GM18907 (cell line): ENCODE results near the gene RXRA.

Source experiments
- ATAC-seq: cut with Tn5 transposase; IDR thresholded peaks from one replicate; pipeline ENCODE4 v1.9.1; 2021; ENCODE audit warnings: mild to moderate bottlenecking, moderate library complexity; ENCODE audit not compliant: unreplicated experiment

RXRA gene

DNA sequence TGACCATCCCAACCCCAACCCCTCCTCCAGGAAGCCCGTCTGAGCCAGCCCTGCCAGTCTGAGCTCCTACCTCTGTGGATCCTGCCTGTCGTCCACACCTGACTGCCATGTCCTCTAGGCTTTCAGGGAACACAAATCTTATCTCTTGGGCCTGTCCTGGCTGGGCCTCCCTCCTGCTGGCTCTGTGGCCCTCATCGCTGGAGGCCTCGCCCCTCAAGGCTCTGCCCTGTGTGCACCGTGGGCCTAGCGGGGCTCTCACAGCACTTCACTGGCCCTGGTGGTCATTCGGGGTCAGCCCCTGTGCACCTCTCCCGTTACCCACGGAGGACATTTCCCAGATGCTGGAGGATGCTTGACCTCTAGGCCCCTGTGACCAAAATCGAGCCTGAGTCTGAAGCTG is 133.3 kb downstream of the RXRA start:
- no peak for ATAC-seq

DNA sequence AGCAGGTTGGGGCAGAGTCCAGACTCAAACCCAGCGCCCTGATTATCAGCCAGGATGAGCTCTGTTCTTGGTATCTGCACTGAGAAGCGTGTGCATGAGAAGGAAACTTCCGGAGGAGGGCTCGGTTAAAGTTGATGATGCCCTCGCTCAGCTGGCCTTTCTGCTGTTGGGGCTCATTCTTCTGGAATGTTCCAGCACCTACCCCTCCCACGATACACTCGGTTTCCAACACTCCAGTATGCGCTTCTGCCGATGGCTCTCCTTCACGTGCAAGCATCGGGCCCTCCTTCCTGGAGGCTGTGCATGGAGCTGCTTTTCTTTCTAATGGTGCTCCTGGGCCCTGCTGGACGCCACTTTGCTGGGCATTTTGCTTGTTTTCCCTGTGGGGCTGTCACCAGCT is 134.0 kb downstream of the RXRA start:
- ATAC-seq, result no peak

DNA sequence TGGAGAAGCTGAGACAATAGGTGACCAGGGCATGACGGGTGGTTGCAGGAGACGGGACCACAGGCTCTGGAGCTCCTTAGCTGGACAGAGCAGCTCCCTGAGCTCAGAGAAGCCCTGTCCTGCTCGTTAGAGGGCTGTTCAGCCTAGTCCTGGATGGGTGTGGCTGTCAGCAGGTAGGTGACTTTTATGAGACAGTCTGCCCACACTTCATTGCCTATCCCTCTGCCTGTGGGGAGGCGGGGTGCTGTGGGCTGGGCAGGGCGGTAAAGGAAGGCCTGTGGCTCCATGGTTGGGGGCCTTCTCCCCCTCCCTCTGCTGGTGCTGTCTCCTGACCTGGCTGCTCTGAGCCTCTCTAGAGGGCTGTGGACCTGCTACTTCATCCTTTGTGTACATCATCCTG is 134.6 kb downstream of the RXRA start:
- no peak for ATAC-seq

DNA sequence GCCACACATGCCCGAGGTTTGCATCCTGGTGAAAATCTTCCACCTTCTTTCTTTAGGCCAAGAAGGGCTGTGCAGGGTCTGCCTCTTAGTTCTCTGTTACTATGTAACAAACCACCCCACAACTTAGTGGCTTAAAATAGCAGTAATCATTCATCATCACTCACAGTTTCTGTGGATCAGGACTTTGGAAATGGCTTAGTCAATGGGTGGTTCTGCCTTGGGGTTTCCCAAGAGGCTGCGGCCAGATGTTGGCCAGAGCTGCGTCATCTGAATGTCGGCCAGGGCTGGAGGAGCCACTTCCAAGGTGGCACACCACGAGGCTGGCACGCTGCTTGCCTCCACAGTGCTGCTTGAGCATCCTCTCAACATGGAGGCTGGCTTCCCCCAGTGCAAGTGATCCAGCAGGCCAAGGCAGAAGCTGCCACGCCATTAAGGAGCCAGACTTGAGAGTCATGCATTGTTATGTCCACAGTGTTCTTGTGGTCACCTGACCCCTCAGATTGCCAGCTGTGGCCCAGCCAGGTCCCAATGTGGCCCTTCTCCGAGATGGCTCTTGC is 135.2 kb downstream of the RXRA start:
- no peak for ATAC-seq

DNA sequence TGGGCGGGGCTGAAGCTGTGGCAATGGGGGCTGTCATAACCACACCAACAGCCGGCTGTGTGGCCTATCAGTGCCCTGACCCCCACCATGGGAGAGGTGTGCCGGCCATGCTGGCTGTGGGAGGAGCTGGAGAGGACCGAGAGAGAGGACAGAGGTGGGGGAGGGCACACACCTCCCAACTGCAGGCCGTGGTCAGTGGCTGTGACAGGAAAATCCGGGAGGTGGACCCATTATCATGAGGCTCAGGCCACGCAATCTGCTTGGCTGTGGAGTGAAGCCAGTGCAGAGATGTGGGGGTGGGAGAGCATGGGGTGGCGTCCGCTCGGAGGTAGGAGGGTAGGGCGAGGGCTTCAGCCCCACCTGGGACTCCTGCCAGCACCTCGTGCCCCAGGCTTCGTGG is 136.1 kb downstream of the RXRA start:
- ATAC-seq, result no peak

DNA sequence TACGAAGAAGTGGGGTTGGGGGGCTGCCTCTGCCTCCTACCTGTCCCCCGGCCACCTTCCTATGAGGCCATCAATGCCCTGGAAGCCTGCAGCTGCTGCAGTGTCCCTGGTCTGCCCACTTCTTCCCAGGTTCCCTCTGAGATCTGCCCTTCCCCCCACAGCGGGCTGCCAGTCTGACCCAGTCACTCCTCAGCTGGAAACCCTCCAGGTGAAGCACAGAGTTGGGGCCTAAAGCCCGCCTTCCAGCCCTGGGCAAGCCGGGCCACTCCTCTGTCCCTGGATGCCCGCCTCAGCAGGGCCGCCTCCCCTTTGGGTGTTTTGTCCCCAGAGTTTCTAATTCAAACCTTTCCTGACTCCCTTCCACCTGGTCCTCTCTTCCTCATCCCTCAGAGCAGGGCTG is 137.0 kb downstream of the RXRA start:
- ATAC-seq, result no peak

DNA sequence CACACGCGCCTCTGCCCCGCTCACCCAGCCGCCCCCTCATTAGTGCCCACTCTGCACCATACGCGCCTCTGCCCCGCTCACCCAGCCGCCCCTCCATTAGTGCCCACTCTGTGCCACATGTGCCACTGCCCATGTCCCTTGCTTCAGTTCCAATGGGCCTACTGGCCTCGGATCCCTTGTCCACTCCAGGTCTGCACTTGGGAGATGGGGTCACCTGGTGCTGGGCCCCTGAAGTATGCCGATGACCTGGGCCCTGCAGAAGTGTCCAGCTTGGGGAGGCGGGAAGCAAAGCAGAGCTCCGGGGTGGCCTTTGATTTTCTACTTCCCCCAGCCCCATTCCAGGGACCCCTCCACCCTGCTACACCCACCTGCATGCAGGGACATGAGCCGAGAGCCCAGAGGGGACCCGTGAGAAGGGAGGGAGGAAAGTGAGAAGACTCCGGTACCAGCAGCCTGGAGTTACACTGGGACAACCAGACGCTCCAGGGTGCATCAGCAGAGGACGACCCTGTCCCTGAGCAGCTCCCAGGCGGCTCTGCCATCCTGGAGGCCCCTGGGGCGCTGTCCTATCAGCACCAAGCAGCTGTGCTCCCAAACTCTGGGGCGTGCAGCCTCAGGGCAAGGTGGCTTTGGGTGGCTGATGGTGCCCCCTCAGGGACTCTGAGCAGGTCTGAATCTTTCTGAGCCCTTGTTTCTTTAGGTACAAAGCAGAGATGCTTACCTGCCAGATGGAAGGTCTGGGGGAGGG is 140.8 kb downstream of the RXRA start:
- no peak for ATAC-seq

DNA sequence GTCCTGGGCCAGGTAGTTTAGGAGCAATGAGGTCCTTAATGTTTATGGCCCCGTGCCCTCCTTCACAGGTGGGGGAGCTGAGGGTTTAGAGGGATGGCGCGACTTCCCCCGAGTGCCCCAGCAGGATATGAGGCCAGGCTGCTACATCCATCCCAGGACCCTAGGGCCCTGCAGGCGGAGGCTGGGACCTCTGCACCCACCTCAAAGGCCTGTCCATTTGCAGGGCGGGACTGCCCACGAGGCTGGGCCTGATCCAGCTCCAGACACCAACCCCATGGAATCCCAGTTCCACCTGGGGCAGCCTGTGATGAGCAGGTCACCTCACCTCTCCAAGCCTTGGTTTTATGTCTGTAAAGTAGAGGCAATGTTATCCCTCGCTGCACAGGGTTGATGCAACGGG is 142.1 kb downstream of the RXRA start:
- no peak for ATAC-seq

DNA sequence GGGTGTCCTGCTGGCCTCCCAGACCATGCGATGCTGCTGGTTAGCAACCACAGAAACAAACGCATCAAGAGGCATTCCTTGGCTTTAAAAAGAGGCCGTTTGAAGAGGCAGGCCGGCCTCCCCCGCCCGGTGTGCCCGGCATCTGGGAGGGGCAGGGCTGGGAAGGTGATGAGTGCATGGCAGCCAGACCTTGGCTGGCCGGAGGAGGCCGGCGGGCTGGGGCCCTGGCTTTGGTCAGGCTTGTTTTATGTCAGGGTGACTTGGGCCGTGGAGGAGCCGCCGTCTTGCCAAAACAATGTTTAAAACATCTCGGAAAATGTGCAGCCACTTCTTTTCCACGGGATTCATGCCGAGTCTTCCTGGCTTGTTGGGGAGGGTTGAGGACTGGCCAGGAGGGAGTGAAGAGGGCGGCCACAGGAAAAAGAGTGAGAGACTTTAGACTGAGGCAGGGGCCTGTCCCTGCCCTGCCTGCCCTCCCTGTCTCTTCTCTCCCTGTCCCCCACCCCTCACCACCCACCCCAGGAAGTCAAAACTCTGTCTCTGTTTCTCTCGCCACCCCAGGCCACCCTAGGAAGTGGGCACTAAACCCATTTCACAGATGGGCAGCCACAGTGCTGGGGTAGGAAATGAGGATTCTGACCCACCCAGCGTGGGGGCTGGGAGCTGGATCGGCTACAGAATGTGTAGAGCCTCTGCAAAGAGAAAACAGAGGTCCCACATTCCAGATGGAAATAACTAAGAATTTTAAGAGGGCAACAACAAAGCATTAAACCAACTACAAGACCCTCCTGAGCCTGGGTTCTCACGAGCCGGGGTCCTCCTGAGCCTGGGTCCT is 143.0 kb downstream of the RXRA start:
- no peak for ATAC-seq

DNA sequence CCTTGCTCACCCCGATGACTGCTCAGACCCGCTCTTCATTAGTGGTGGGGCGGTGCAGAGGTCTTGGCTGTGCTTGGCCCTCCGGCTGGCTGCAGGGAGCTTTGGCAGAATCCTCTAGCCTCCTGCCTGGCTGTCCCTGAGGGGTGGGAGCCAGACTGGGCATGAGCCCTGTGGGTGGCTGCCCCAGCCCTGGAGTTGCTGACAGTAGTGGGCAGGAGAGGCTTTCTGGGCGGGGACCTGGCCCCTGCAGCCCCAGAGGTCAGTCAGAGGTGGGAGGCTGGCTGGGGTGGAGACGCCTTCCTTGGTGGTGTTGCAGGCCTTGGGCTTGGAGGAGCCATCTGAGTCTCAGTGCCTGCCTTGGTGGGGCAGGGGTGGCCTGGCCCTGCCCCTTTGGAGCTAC is 146.0 kb downstream of the RXRA start:
- no peak for ATAC-seq

DNA sequence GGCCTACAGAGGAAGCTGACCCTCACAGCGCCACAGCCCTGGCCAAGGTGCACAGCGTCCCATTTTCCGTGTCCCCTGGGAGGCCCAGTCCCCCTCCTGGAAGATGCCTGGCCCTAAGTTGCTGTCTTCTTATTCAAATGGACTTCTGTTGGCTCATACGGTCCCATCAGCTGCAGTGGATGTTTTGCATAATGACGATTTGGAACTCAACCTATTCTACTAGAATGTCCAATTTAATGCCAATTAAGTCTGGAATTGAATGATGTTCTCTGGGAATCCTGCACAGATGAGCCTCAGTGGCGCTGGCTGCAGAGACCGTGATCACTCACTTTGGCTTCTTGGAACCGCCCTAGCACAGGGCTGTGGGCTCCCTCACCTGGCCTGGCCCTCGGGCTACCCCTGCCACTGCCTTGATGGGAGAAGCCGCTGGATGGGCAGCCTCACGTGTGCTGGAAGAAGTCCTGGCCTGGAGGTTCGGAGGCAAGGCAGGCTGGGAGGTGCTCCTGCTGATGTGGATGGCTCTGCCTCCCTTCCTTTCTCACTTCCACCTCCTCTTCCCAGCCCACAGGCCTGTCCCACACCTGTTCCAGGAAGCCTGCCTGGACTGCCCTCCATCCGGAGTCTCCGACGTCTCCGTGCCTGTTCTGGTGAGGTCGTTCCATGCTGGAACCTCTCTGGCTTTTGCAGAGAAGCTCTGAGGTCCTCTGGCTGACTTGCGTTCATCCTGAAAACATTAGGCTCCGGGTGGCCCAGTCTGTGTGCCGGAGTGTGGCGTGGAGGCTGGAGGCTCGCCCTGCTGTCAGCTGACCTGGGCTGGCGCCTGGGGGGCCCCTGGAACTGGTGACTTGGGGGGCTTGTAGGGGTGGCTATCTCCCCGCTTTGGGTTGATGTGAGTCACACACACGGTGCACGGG is 147.1 kb downstream of the RXRA start:
- no peak for ATAC-seq

DNA sequence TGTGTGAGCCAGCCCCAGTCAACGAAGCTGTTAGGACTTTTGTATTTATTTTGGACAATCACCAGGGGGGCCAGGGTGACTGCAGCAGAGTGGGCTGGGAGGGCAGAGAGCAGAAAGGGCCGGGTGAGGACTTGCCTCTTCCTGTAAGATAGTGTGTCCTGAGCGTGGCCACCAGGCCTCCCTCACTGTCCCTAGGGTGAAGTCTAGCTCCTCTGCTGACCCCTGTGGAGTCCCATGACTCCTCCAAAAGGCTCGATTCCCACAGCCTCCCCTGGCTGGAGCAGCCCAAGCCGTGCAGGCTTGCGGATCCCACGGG is 147.8 kb downstream of the RXRA start:
- no peak for ATAC-seq

DNA sequence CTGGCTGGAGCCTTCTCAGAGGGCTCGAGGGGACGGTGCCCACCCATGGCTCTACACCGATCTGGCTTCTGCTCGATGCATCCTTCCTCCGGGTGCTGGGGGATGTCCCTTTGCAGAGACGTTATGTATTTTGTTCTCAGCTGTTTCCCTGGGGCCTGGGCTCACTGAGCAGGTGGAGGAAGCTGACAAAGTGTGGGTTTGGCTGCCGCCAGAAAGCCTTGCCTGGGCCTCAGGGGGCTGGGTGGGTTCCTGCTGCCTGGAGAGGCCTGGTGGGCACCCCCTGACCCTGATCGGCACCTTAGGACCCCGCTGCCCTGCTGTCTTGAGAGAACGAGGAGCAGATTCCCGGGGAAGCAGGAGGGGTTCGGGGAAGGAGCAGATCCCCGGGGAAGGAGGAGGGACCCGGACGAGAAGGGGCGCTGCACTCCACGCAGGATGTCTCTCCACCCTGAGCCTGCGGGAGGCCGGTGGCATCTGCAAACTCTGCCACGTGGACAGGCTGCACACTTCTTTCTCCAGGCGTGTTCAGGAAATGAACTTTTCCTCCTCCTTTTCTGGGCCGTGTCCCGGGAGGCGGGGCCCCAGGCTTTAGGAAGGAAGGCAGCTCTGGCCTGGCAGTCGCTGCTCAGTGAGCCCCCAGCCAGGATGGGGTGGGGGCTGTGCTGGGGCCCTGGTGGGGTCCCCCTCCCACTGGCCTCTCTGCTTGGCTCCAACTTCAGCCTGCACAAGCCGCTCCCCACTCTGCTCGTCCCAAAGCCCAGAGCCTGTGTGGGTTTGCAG is 148.9 kb downstream of the RXRA start:
- ATAC-seq, result no peak

DNA sequence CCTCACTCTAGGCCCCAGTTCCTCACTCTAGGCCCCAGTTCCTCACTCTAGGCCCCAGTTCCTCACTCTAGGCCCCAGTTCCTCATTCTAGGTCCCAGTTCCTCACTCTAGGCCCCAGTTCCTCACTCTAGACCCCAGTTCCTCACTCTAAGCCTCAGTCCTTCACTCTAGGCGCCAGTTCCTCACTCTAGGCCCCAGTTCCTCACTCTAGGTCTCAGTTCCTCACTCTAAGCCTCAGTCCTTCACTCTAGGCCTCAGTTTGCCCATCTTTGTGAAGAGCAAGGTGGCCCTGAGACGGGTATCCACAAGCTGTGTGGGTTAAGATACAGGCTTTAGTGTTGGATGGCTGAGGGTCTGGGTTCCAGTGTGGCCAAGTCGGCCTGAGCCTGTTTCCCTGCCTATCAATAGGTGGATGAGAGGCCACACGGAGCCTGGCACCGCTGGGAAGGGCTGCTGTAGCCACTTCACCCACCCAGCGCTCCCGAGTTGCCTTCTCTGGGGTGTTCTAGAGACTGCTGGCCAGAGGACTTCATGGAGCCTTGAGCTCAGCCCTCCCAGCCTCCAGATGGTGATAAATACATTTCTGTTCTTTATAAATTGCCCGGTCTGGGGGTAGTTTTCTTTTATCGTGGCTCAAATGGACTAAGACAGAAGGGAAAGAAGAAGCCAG is 150.2 kb downstream of the RXRA start:
- no peak for ATAC-seq

DNA sequence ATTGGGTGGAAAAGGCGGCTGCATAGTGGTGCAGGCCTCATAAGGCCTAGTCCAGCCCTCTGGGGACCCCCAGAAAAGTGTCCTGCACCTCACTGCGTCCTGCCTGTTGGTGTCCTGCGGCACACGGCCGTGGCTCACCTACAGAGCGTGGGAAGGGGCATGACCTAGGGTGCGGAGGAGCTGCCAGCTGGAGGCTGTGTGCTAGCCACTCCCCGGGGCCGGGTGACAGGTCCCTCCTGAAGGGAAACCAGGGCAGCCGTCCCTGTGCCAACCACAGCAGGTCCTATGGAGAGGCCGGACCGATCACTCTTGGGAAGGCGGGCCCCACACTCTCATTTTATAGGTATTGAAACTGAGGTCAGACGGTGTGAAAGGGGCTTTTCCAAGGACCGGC is 150.7 kb downstream of the RXRA start:
- no peak for ATAC-seq

DNA sequence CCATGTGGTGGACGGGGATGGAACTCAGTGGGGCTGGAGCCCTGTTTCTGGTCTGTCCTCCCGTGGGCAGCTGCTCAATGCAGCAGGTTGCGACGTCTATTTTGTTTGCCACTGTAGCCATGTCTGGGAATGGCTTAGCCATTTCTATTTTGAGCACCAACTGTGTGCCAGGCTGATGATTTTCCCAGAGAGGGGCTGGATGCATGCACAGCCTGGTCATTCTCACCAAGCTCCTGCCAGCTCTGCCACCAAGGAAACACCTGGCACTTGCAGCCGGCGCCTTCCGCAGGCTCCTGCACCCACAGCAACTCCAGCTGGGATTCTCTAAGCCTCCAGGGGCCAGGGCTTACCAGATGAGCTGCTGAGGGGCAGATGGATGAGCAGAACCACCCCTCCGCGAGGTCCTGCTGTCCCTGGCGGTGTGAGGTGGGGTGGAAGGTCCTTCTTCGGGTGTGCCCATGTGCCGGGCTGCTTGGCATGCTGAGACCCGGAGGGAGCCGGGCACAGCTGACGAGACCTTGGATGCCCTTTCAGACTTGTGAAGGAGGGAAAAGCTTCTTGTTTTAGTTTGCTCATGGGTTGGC is 151.2 kb downstream of the RXRA start:
- no peak for ATAC-seq

DNA sequence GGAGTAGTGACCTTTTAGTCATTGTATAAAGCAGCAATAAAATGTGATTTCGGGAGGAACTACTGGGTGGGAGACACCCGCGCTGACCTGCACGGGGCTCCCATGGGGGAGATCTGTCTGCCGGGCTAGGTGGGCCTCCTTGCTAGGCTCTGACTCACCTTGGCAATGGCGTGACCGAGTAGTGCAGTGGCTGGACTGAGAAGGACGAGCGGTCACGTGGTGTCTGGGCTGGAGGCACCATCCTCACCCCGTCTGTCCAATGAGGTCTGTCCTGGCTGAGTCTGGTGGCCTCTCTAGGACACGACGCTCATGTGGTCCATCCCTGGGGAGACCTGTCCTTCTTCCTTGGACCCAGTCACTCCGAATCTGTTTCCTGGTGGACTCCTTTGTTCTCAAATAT is 151.7 kb downstream of the RXRA start:
- ATAC-seq, result no peak

DNA sequence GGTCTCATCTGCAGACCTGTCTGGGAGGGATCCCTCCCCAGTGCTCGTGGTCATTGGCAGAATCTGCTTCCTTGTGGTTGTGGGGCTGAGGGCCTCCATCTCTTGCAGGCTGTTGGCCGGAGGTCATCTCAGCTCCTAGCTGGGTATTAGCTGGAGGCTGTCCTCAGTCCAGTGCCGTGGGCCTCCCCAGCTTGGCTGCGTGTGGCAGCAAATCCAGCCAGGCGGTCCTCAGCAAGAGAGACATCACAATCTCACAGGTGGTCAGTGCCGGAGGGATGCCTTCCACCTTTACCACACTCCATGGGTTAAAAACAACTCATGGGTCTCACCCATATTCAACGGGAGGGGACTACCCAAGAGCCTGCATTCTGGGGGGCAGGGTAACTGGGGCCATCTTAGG is 155.5 kb downstream of the RXRA start:
- no peak for ATAC-seq

DNA sequence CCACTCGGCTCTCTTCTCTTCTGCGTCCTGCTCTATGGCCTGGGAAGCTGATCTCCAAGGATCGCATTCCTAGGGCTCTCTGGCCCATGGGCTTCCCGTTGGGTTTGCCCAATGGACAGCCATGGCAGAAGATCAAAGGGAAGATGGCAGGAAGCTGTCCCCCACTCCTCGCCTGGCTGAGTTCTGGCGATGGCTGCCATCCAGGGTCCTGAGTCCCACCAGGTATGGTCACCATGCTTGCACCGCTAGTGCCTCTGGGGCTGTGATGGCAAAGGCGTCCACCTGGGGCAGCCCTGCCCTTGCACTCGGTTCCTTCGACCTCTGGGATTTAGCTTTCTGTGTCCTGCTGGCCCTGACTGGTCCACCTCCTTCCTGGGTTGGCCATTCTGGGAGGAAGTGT is 156.0 kb downstream of the RXRA start:
- no peak for ATAC-seq
